H1 (cell line): ENCODE data around the gene WSCD1. TPM values are rescaled to one million over a fixed set of nuclear protein-coding genes. Genes with fewer than 3 reads are reported as not detected.

ENCODE experiments used
- CTCF ChIA-PET: fragments of 300-600 bp; sonication (Branson Sonifier 250); formaldehyde crosslinking; loops from one replicate; lab custom pipeline; 2021; ENCODE audit not compliant: partially characterized antibody; lab: Charles Lee
- POLR2A ChIA-PET: fragments of 300-600 bp; sonication (Branson Sonifier 250); formaldehyde crosslinking; loops from one replicate; lab custom pipeline; 2021; ENCODE audit warnings: inconsistent platforms; ENCODE audit not compliant: partially characterized antibody; lab: Charles Lee
- DNase-seq, 2 experiments: peaks; one replicate each; pipeline versions ENCODE4 v3.0.0 to v3.0.0-alpha.2; 2010 to 2022; ENCODE audit warnings: low spot score in 2 of 2, low read depth in 1 of 2, mixed read lengths in 1 of 2
- FAIRE-seq: peaks from 2 replicates; lab custom pipeline; 2011; peaks lifted over from hg19 to GRCh38; lab: Jason Lieb, UNC
- H2AFZ ChIP-seq: 2 replicates; pipeline ENCODE4 v1.8.1; 2012; ENCODE audit warnings: low read length, inconsistent platforms
- H2AK5ac ChIP-seq: 2 replicates; pipeline ENCODE4 v1.6.1; 2013; ENCODE audit warnings: low read depth, low read length
- H2BK120ac ChIP-seq: replicated peaks from 2 replicates; pipeline ENCODE3; 2013; ENCODE audit warnings: low read depth, low read length, inconsistent platforms
- H2BK12ac ChIP-seq: 2 replicates; pipeline ENCODE4 v1.6.1; 2013; ENCODE audit warnings: low read depth, low read length
- H2BK15ac ChIP-seq: 2 replicates; pipeline ENCODE4 v1.6.1; 2013; ENCODE audit warnings: low read length
- H2BK20ac ChIP-seq: 2 replicates; pipeline ENCODE4 v1.6.1; 2013; ENCODE audit warnings: low read length
- H2BK5ac ChIP-seq: 2 replicates; pipeline ENCODE4 v1.6.1; 2013; ENCODE audit warnings: low read depth, low read length
- H3K14ac ChIP-seq: 2 replicates; pipeline ENCODE4 v1.6.1; 2013; ENCODE audit warnings: inconsistent platforms; ENCODE audit not compliant: insufficient read length
- H3K18ac ChIP-seq: 2 replicates; pipeline ENCODE4 v1.6.1; 2013; ENCODE audit warnings: low read length; ENCODE audit errors: extremely low read depth
- H3K23ac ChIP-seq: 2 replicates; pipeline ENCODE4 v1.6.1; 2013; ENCODE audit warnings: inconsistent platforms; ENCODE audit not compliant: insufficient read length
- H3K23me2 ChIP-seq: 2 replicates; pipeline ENCODE4 v1.6.1; 2013; ENCODE audit warnings: low read depth, low read length
- H3K27ac ChIP-seq: 2 replicates; pipeline ENCODE4 v1.6.1; 2011; ENCODE audit warnings: low read depth, low read length, inconsistent platforms
- H3K27me3 ChIP-seq, 4 experiments: replicated peaks in 1 of 4; 1 replicate in 1 of 4; 2 replicates in 3 of 4; pipeline versions ENCODE4 v1.6.1 to v1.8.1; 2011 to 2013; ENCODE audit warnings: low read length in 3 of 4, mild to moderate bottlenecking in 3 of 4, inconsistent platforms in 2 of 4, mixed read lengths in 2 of 4, moderate library complexity in 1 of 4; ENCODE audit not compliant: control insufficient read depth in 3 of 4, insufficient read depth in 3 of 4; ENCODE audit errors: extremely low read depth in 1 of 4
- H3K36me3 ChIP-seq, 4 experiments: 2 replicates each; pipeline versions ENCODE4 v1.6.1 to v1.8.1; 2011 to 2013; ENCODE audit warnings: mild to moderate bottlenecking in 4 of 4, low read length in 3 of 4, moderate library complexity in 2 of 4, control low read depth in 1 of 4, inconsistent platforms in 1 of 4; ENCODE audit not compliant: insufficient read depth in 4 of 4, control insufficient read depth in 2 of 4
- H3K4ac ChIP-seq: replicated peaks from 2 replicates; pipeline ENCODE3; 2013; ENCODE audit warnings: low read length, low read depth, mixed read lengths, inconsistent platforms; ENCODE audit not compliant: insufficient read length
- H3K4me1 ChIP-seq, 4 experiments: replicated peaks in 1 of 4; 1 replicate in 1 of 4; 2 replicates in 3 of 4; pipeline versions ENCODE4 v1.6.1 to v1.8.1; 2011 to 2013; ENCODE audit warnings: low read length in 3 of 4, inconsistent platforms in 2 of 4, mixed read lengths in 1 of 4; ENCODE audit not compliant: insufficient read depth in 4 of 4, control insufficient read depth in 3 of 4
- H3K4me2 ChIP-seq, 2 experiments: 2 replicates each; pipeline versions ENCODE4 v1.6.1 to v1.8.1; 2011 to 2013; ENCODE audit warnings: low read depth in 2 of 2, low read length in 2 of 2, control low read depth in 1 of 2, inconsistent platforms in 1 of 2, mild to moderate bottlenecking in 1 of 2; ENCODE audit not compliant: insufficient read depth in 1 of 2
- H3K4me3 ChIP-seq, 4 experiments: fragments of 200-600, 300-600 bp in 1 of 4; sonication (generic), shearing (Covaris generic), sonication (Bioruptor Twin) in 1 of 4; 2 replicates each; pipeline versions ENCODE4 v1.5.1 to v1.8.1; 2011 to 2016; ENCODE audit warnings: low read length in 4 of 4, low read depth in 3 of 4, control low read depth in 2 of 4, inconsistent platforms in 2 of 4, mild to moderate bottlenecking in 2 of 4, mixed read lengths in 1 of 4, moderate library complexity in 1 of 4; ENCODE audit not compliant: insufficient read depth in 2 of 4; ENCODE audit errors: extremely low read depth in 1 of 4
- H3K56ac ChIP-seq: replicated peaks from 2 replicates; pipeline ENCODE3; 2013; ENCODE audit warnings: low read depth, mild to moderate bottlenecking, mixed read lengths, low read length, inconsistent platforms; ENCODE audit not compliant: insufficient read length
- H3K79me1 ChIP-seq: 2 replicates; pipeline ENCODE4 v1.6.1; 2013; ENCODE audit warnings: low read depth, low read length, control low read depth
- H3K79me2 ChIP-seq, 2 experiments: 2 replicates each; pipeline versions ENCODE4 v1.6.1 to v1.8.1; 2012 to 2013; ENCODE audit warnings: low read length in 2 of 2, mild to moderate bottlenecking in 2 of 2, inconsistent platforms in 1 of 2; ENCODE audit not compliant: insufficient read depth in 2 of 2, control insufficient read depth in 1 of 2
- H3K9ac ChIP-seq, 4 experiments: replicated peaks in 1 of 4; 1 replicate in 1 of 4; 2 replicates in 3 of 4; pipeline versions ENCODE4 v1.6.1 to v1.8.1; 2011 to 2013; ENCODE audit warnings: low read depth in 3 of 4, low read length in 3 of 4, control low read depth in 2 of 4, mild to moderate bottlenecking in 2 of 4, moderate library complexity in 2 of 4, inconsistent platforms in 1 of 4; ENCODE audit errors: extremely low read depth in 1 of 4
- H3K9me3 ChIP-seq, 2 experiments: 2 replicates each; pipeline versions ENCODE4 v1.6.1 to v1.8.1; 2012 to 2013; ENCODE audit warnings: mild to moderate bottlenecking in 2 of 2, moderate library complexity in 2 of 2, control low read depth in 1 of 2, inconsistent platforms in 1 of 2, low read depth in 1 of 2, low read length in 1 of 2, mixed read lengths in 1 of 2; ENCODE audit not compliant: insufficient read depth in 2 of 2
- H4K20me1 ChIP-seq, 2 experiments: replicated peaks in 1 of 2; 2 replicates each; pipeline versions ENCODE3 to v1.8.1; 2011 to 2013; ENCODE audit warnings: inconsistent platforms in 2 of 2, low read length in 2 of 2, mild to moderate bottlenecking in 1 of 2; ENCODE audit not compliant: insufficient read depth in 2 of 2, control insufficient read depth in 1 of 2
- H4K5ac ChIP-seq: 2 replicates; pipeline ENCODE4 v1.6.1; 2013; ENCODE audit warnings: low read length, low read depth, mixed read lengths, inconsistent platforms; ENCODE audit not compliant: insufficient read length
- H4K8ac ChIP-seq: 2 replicates; pipeline ENCODE4 v1.8.0; 2013; ENCODE audit warnings: mild to moderate bottlenecking, moderate library complexity, low read length, inconsistent platforms; ENCODE audit not compliant: insufficient read depth; ENCODE audit errors: extremely low read depth
- H4K91ac ChIP-seq: replicated peaks from 2 replicates; pipeline ENCODE3; 2013; ENCODE audit warnings: low read length, mixed read lengths, inconsistent platforms; ENCODE audit not compliant: insufficient read length
- CREB1 ChIP-seq: IDR thresholded peaks from 2 replicates; pipeline ENCODE4 v1.6.1; 2012; ENCODE audit warnings: inconsistent platforms
- CTBP2 ChIP-seq: IDR thresholded peaks from 2 replicates; pipeline ENCODE4 v1.7.0; 2011; ENCODE audit warnings: borderline replicate concordance, mild to moderate bottlenecking, moderate library complexity, mixed read lengths, low read length; ENCODE audit not compliant: insufficient read depth, insufficient read length
- CTCF ChIP-seq, 3 experiments: IDR thresholded peaks; 1 replicate in 2 of 3; 2 replicates in 1 of 3; pipeline versions ENCODE4 v1.5.1 to v1.6.1; 2011; ENCODE audit warnings: low read length in 3 of 3, mild to moderate bottlenecking in 3 of 3, inconsistent platforms in 2 of 3, low read depth in 1 of 3, moderate library complexity in 1 of 3; ENCODE audit not compliant: insufficient read depth in 1 of 3; ENCODE audit errors: control extremely low read depth in 1 of 3
- HDAC2 ChIP-seq, 2 experiments: fragments of 300-600 bp in 1 of 2; sonication (generic) in 1 of 2; IDR thresholded peaks; 2 replicates each; pipeline ENCODE4 v1.6.1; 2011 to 2012; ENCODE audit warnings: low read depth in 2 of 2, low read length in 2 of 2, mild to moderate bottlenecking in 2 of 2, moderate library complexity in 2 of 2, borderline replicate concordance in 1 of 2, inconsistent platforms in 1 of 2
- JUN ChIP-seq: IDR thresholded peaks from 2 replicates; pipeline ENCODE4 v1.6.1; 2011; ENCODE audit warnings: low read depth, mild to moderate bottlenecking, improper control_type of control experiment, low read length
- POLR2A ChIP-seq, 2 experiments: IDR thresholded peaks; 1 replicate in 1 of 2; 2 replicates in 1 of 2; pipeline ENCODE4 v1.6.1; 2011; ENCODE audit warnings: low read depth in 2 of 2, low read length in 2 of 2, mild to moderate bottlenecking in 2 of 2; ENCODE audit errors: control extremely low read depth in 1 of 2
- POU5F1 ChIP-seq: IDR thresholded peaks from 2 replicates; pipeline ENCODE4 v1.6.1; 2011; ENCODE audit warnings: low read depth, mild to moderate bottlenecking, low read length, moderate library complexity
- RNF2 ChIP-seq: fragments of 200-900, 300-1000 bp; sonication (generic); IDR thresholded peaks from 2 replicates; pipeline ENCODE4 v1.7.1; 2016; ENCODE audit warnings: borderline replicate concordance, low read depth, mild to moderate bottlenecking, antibody characterized with exemption, low read length; ENCODE audit not compliant: poor library complexity, severe bottlenecking; ENCODE audit errors: missing control alignments
- RXRA ChIP-seq: IDR thresholded peaks from 2 replicates; pipeline ENCODE4 v1.6.1; 2011; ENCODE audit warnings: low read depth, mild to moderate bottlenecking, low read length, moderate library complexity; ENCODE audit not compliant: insufficient read depth
- SIRT6 ChIP-seq: IDR thresholded peaks from one replicate; pipeline ENCODE4 v1.7.1; 2012; ENCODE audit warnings: low read length, inconsistent platforms
- SP1 ChIP-seq: IDR thresholded peaks from 2 replicates; pipeline ENCODE4 v1.6.1; 2011; ENCODE audit warnings: low read depth, low read length
- WGBS, 2 experiments: shearing (Covaris generic) in 1 of 2; methylation state at CpG; one replicate each; pipeline versions ENCODE4 v1.1.6 to v1.1.7; 2013 to 2015; ENCODE audit warnings: low lambda C conversion rate in 2 of 2, mixed read lengths in 2 of 2, inconsistent platforms in 1 of 2, low coverage in 1 of 2, missing lambda C conversion rate in 1 of 2; ENCODE audit not compliant: insufficient replicate concordance in 2 of 2, insufficient coverage in 1 of 2, insufficient read length in 1 of 2; ENCODE audit errors: extremely low coverage in 1 of 2, missing lambda C conversion rate in 1 of 2; 5-methylcytosine and 5-hydroxymethylcytosine counted together
- polyA plus RNA-seq, 7 experiments: library from polyadenylated mRNA; depleted of rRNA in 3 of 7; stranded (reverse) in 5 of 7; unstranded in 2 of 7; fragments of >200 nt in 5 of 7; fragments of 200-250 nt in 2 of 7; gene quantifications; 1 replicate in 5 of 7; 2 replicates in 1 of 7; 4 replicates in 1 of 7; pipeline versions ENCODE4 v1.2.1 to v1.2.3, GENCODE V29; 2011 to 2013; ENCODE audit warnings: missing spikeins in 2 of 7, mixed read lengths in 2 of 7
- total RNA-seq: library from RNA; stranded (reverse); fragmentation: NEBNext Ultra II Directional; extraction: Animal tissue kit (Norgen Biotek cat#: 25700); gene quantifications from 2 replicates; pipeline ENCODE4 v1.2.1, GENCODE V29; 2021

The WSCD1 gene
- total and polyA plus RNA-seq, 2 of the 8 experiments (the other 6 are each of a cell fraction or from before 2014, with no cell fraction given) = 21.9 to 39.0 TPM

GRCh38 chr17:6046931-6047330 lies 23.2 kb upstream of the WSCD1 start:
- FAIRE-seq (no peak), DNase-seq (no peak)
- H2BK20ac ChIP-seq = no peak overlapping the region
- H3K27me3 ChIP-seq = no peaks in the 10 kb centered on the region
- H4K8ac ChIP-seq = no peak overlapping the region
- H3K56ac ChIP-seq = no peak overlapping the region
- H2BK15ac ChIP-seq = no peak overlapping the region
- no peak overlapping the region for H2AFZ ChIP-seq
- no peak overlapping the region for H3K9ac ChIP-seq
- H4K20me1 ChIP-seq = no peaks in the 10 kb centered on the region
- no peak overlapping the region for H3K14ac ChIP-seq
- H3K79me2 ChIP-seq = no peaks in the 10 kb centered on the region
- no peaks in the 10 kb centered on the region; a peak in 1 of 7 replicates for H3K4me1 ChIP-seq
- WGBS, 2 experiments = 83% methylated on average over 1 of the region's 1 CpG; no CpG with 5 or more reads in 1 of the 2 experiments
- CTCF ChIA-PET = interaction anchor here (0.9 to 1.5 kb wide), 2 partner anchors 249 to 253 kb away, joined by 3 read pairs; no protein-coding TSS in a partner anchor
- H3K18ac ChIP-seq = no peak overlapping the region
- H3K4me2 ChIP-seq = no peak overlapping the region
- POLR2A ChIA-PET = interaction anchor here (1.1 kb wide), 1 partner anchor 25 kb away, joined by 4 read pairs; no protein-coding TSS in a partner anchor
- no peaks in the 10 kb centered on the region for H3K36me3 ChIP-seq
- no peaks in the 10 kb centered on the region for H3K9me3 ChIP-seq
- H3K27ac ChIP-seq = no peak overlapping the region
- no peak overlapping the region for H3K4me3 ChIP-seq
- no peak overlapping the region for H3K4ac ChIP-seq
- H4K91ac ChIP-seq = no peak overlapping the region
- no peak overlapping the region for H2BK5ac ChIP-seq
- H3K23me2 ChIP-seq = no peaks in the 10 kb centered on the region
- no peak overlapping the region for H2BK12ac ChIP-seq
- no peak overlapping the region for H2BK120ac ChIP-seq
- no peaks in the 10 kb centered on the region for H3K79me1 ChIP-seq
- H4K5ac ChIP-seq = no peak overlapping the region
- no peak overlapping the region for H3K23ac ChIP-seq
- no peak overlapping the region for H2AK5ac ChIP-seq
- TF ChIP-seq POLR2A (IDR thresholded peaks at IDR 0.05; ENCODE audit: control extremely low read depth in 1 of 2, low read depth in 2 of 2, low read length in 2 of 2) (no peak), RNF2 (no peak), CTCF (IDR thresholded peaks at IDR 0.05; ENCODE audit: control extremely low read depth in 1 of 3, insufficient read depth in 1 of 3, low read depth in 1 of 3, low read length in 3 of 3) (no peak), SIRT6 (no peak), POU5F1 (no peak), JUN (no peak), CREB1 (no peak), HDAC2 (IDR thresholded peaks at IDR 0.05; ENCODE audit: borderline replicate concordance in 1 of 2, low read depth in 2 of 2, low read length in 2 of 2) (no peak), RXRA (no peak), SP1 (no peak), CTBP2 (no peak)
